H1 (cell line): Measurements from ENCODE around the gene BCL3. TPM values are rescaled to one million over a fixed set of nuclear protein-coding genes. Genes with fewer than 3 reads are reported as not detected.

Source experiments
- CTCF ChIA-PET: fragments of 300-600 bp; sonication (Branson Sonifier 250); formaldehyde crosslinking; loops from one replicate; lab custom pipeline; 2021; ENCODE audit not compliant: partially characterized antibody; lab: Charles Lee
- POLR2A ChIA-PET: fragments of 300-600 bp; sonication (Branson Sonifier 250); formaldehyde crosslinking; loops from one replicate; lab custom pipeline; 2021; ENCODE audit warnings: inconsistent platforms; ENCODE audit not compliant: partially characterized antibody; lab: Charles Lee
- DNase-seq, 2 experiments: peaks; one replicate each; pipeline versions ENCODE4 v3.0.0 to v3.0.0-alpha.2; 2010 to 2022; ENCODE audit warnings: low spot score in 2 of 2, low read depth in 1 of 2, mixed read lengths in 1 of 2
- FAIRE-seq: peaks from 2 replicates; lab custom pipeline; 2011; peaks lifted over from hg19 to GRCh38; lab: Jason Lieb, UNC
- H2AFZ ChIP-seq: 2 replicates; pipeline ENCODE4 v1.8.1; 2012; ENCODE audit warnings: low read length, inconsistent platforms
- H2AK5ac ChIP-seq: 2 replicates; pipeline ENCODE4 v1.6.1; 2013; ENCODE audit warnings: low read depth, low read length
- H2BK120ac ChIP-seq: replicated peaks from 2 replicates; pipeline ENCODE3; 2013; ENCODE audit warnings: low read depth, low read length, inconsistent platforms
- H2BK12ac ChIP-seq: 2 replicates; pipeline ENCODE4 v1.6.1; 2013; ENCODE audit warnings: low read depth, low read length
- H2BK15ac ChIP-seq: 2 replicates; pipeline ENCODE4 v1.6.1; 2013; ENCODE audit warnings: low read length
- H2BK20ac ChIP-seq: 2 replicates; pipeline ENCODE4 v1.6.1; 2013; ENCODE audit warnings: low read length
- H2BK5ac ChIP-seq: 2 replicates; pipeline ENCODE4 v1.6.1; 2013; ENCODE audit warnings: low read depth, low read length
- H3K14ac ChIP-seq: 2 replicates; pipeline ENCODE4 v1.6.1; 2013; ENCODE audit warnings: inconsistent platforms; ENCODE audit not compliant: insufficient read length
- H3K18ac ChIP-seq: 2 replicates; pipeline ENCODE4 v1.6.1; 2013; ENCODE audit warnings: low read length; ENCODE audit errors: extremely low read depth
- H3K23ac ChIP-seq: 2 replicates; pipeline ENCODE4 v1.6.1; 2013; ENCODE audit warnings: inconsistent platforms; ENCODE audit not compliant: insufficient read length
- H3K23me2 ChIP-seq: 2 replicates; pipeline ENCODE4 v1.6.1; 2013; ENCODE audit warnings: low read depth, low read length
- H3K27ac ChIP-seq: 2 replicates; pipeline ENCODE4 v1.6.1; 2011; ENCODE audit warnings: low read depth, low read length, inconsistent platforms
- H3K27me3 ChIP-seq, 4 experiments: replicated peaks in 1 of 4; 1 replicate in 1 of 4; 2 replicates in 3 of 4; pipeline versions ENCODE4 v1.6.1 to v1.8.1; 2011 to 2013; ENCODE audit warnings: low read length in 3 of 4, mild to moderate bottlenecking in 3 of 4, inconsistent platforms in 2 of 4, mixed read lengths in 2 of 4, moderate library complexity in 1 of 4; ENCODE audit not compliant: control insufficient read depth in 3 of 4, insufficient read depth in 3 of 4; ENCODE audit errors: extremely low read depth in 1 of 4
- H3K36me3 ChIP-seq, 4 experiments: 2 replicates each; pipeline versions ENCODE4 v1.6.1 to v1.8.1; 2011 to 2013; ENCODE audit warnings: mild to moderate bottlenecking in 4 of 4, low read length in 3 of 4, moderate library complexity in 2 of 4, control low read depth in 1 of 4, inconsistent platforms in 1 of 4; ENCODE audit not compliant: insufficient read depth in 4 of 4, control insufficient read depth in 2 of 4
- H3K4ac ChIP-seq: replicated peaks from 2 replicates; pipeline ENCODE3; 2013; ENCODE audit warnings: low read length, low read depth, mixed read lengths, inconsistent platforms; ENCODE audit not compliant: insufficient read length
- H3K4me1 ChIP-seq, 4 experiments: replicated peaks in 1 of 4; 1 replicate in 1 of 4; 2 replicates in 3 of 4; pipeline versions ENCODE4 v1.6.1 to v1.8.1; 2011 to 2013; ENCODE audit warnings: low read length in 3 of 4, inconsistent platforms in 2 of 4, mixed read lengths in 1 of 4; ENCODE audit not compliant: insufficient read depth in 4 of 4, control insufficient read depth in 3 of 4
- H3K4me2 ChIP-seq, 2 experiments: 2 replicates each; pipeline versions ENCODE4 v1.6.1 to v1.8.1; 2011 to 2013; ENCODE audit warnings: low read depth in 2 of 2, low read length in 2 of 2, control low read depth in 1 of 2, inconsistent platforms in 1 of 2, mild to moderate bottlenecking in 1 of 2; ENCODE audit not compliant: insufficient read depth in 1 of 2
- H3K4me3 ChIP-seq, 4 experiments: fragments of 200-600, 300-600 bp in 1 of 4; sonication (generic), shearing (Covaris generic), sonication (Bioruptor Twin) in 1 of 4; 2 replicates each; pipeline versions ENCODE4 v1.5.1 to v1.8.1; 2011 to 2016; ENCODE audit warnings: low read length in 4 of 4, low read depth in 3 of 4, control low read depth in 2 of 4, inconsistent platforms in 2 of 4, mild to moderate bottlenecking in 2 of 4, mixed read lengths in 1 of 4, moderate library complexity in 1 of 4; ENCODE audit not compliant: insufficient read depth in 2 of 4; ENCODE audit errors: extremely low read depth in 1 of 4
- H3K56ac ChIP-seq: replicated peaks from 2 replicates; pipeline ENCODE3; 2013; ENCODE audit warnings: low read depth, mild to moderate bottlenecking, mixed read lengths, low read length, inconsistent platforms; ENCODE audit not compliant: insufficient read length
- H3K79me1 ChIP-seq: 2 replicates; pipeline ENCODE4 v1.6.1; 2013; ENCODE audit warnings: low read depth, low read length, control low read depth
- H3K79me2 ChIP-seq, 2 experiments: 2 replicates each; pipeline versions ENCODE4 v1.6.1 to v1.8.1; 2012 to 2013; ENCODE audit warnings: low read length in 2 of 2, mild to moderate bottlenecking in 2 of 2, inconsistent platforms in 1 of 2; ENCODE audit not compliant: insufficient read depth in 2 of 2, control insufficient read depth in 1 of 2
- H3K9ac ChIP-seq, 4 experiments: replicated peaks in 1 of 4; 1 replicate in 1 of 4; 2 replicates in 3 of 4; pipeline versions ENCODE4 v1.6.1 to v1.8.1; 2011 to 2013; ENCODE audit warnings: low read depth in 3 of 4, low read length in 3 of 4, control low read depth in 2 of 4, mild to moderate bottlenecking in 2 of 4, moderate library complexity in 2 of 4, inconsistent platforms in 1 of 4; ENCODE audit errors: extremely low read depth in 1 of 4
- H3K9me3 ChIP-seq, 2 experiments: 2 replicates each; pipeline versions ENCODE4 v1.6.1 to v1.8.1; 2012 to 2013; ENCODE audit warnings: mild to moderate bottlenecking in 2 of 2, moderate library complexity in 2 of 2, control low read depth in 1 of 2, inconsistent platforms in 1 of 2, low read depth in 1 of 2, low read length in 1 of 2, mixed read lengths in 1 of 2; ENCODE audit not compliant: insufficient read depth in 2 of 2
- H4K20me1 ChIP-seq, 2 experiments: replicated peaks in 1 of 2; 2 replicates each; pipeline versions ENCODE3 to v1.8.1; 2011 to 2013; ENCODE audit warnings: inconsistent platforms in 2 of 2, low read length in 2 of 2, mild to moderate bottlenecking in 1 of 2; ENCODE audit not compliant: insufficient read depth in 2 of 2, control insufficient read depth in 1 of 2
- H4K5ac ChIP-seq: 2 replicates; pipeline ENCODE4 v1.6.1; 2013; ENCODE audit warnings: low read length, low read depth, mixed read lengths, inconsistent platforms; ENCODE audit not compliant: insufficient read length
- H4K8ac ChIP-seq: 2 replicates; pipeline ENCODE4 v1.8.0; 2013; ENCODE audit warnings: mild to moderate bottlenecking, moderate library complexity, low read length, inconsistent platforms; ENCODE audit not compliant: insufficient read depth; ENCODE audit errors: extremely low read depth
- H4K91ac ChIP-seq: replicated peaks from 2 replicates; pipeline ENCODE3; 2013; ENCODE audit warnings: low read length, mixed read lengths, inconsistent platforms; ENCODE audit not compliant: insufficient read length
- ATF3 ChIP-seq: IDR thresholded peaks from 2 replicates; pipeline ENCODE4 v1.6.1; 2011; ENCODE audit warnings: low read depth, mild to moderate bottlenecking, low read length; ENCODE audit not compliant: insufficient read depth
- CBX8 ChIP-seq: fragments of 300-800, 300-1000 bp; sonication (generic); IDR thresholded peaks from 2 replicates; pipeline ENCODE4 v1.7.1; 2016; ENCODE audit warnings: low read depth, low read length, borderline replicate concordance
- EGR1 ChIP-seq: IDR thresholded peaks from 2 replicates; pipeline ENCODE4 v1.6.1; 2011; ENCODE audit warnings: low read depth, low read length, borderline replicate concordance
- GTF2F1 ChIP-seq: IDR thresholded peaks from 2 replicates; pipeline ENCODE4 v1.6.1; 2012; ENCODE audit warnings: low read depth, low read length, improper control_type of control experiment, borderline replicate concordance
- HDAC2 ChIP-seq, 2 experiments: fragments of 300-600 bp in 1 of 2; sonication (generic) in 1 of 2; IDR thresholded peaks; 2 replicates each; pipeline ENCODE4 v1.6.1; 2011 to 2012; ENCODE audit warnings: low read depth in 2 of 2, low read length in 2 of 2, mild to moderate bottlenecking in 2 of 2, moderate library complexity in 2 of 2, borderline replicate concordance in 1 of 2, inconsistent platforms in 1 of 2
- JUND ChIP-seq: IDR thresholded peaks from 2 replicates; pipeline ENCODE4 v1.6.1; 2011; ENCODE audit warnings: mild to moderate bottlenecking, improper control_type of control experiment, low read length
- KDM4A ChIP-seq: IDR thresholded peaks from one replicate; pipeline ENCODE4 v1.7.1; 2012; ENCODE audit warnings: low read depth, mild to moderate bottlenecking, moderate library complexity, low read length, inconsistent platforms; ENCODE audit not compliant: severe bottlenecking
- NANOG ChIP-seq: IDR thresholded peaks from 2 replicates; pipeline ENCODE4 v1.6.1; 2011; ENCODE audit warnings: low read length, low read depth, mild to moderate bottlenecking, inconsistent platforms; ENCODE audit not compliant: insufficient read depth, poor library complexity, severe bottlenecking
- POLR2A ChIP-seq, 2 experiments: IDR thresholded peaks; 1 replicate in 1 of 2; 2 replicates in 1 of 2; pipeline ENCODE4 v1.6.1; 2011; ENCODE audit warnings: low read depth in 2 of 2, low read length in 2 of 2, mild to moderate bottlenecking in 2 of 2; ENCODE audit errors: control extremely low read depth in 1 of 2
- SP1 ChIP-seq: IDR thresholded peaks from 2 replicates; pipeline ENCODE4 v1.6.1; 2011; ENCODE audit warnings: low read depth, low read length
- SP4 ChIP-seq: IDR thresholded peaks from 2 replicates; pipeline ENCODE4 v1.6.1; 2012; ENCODE audit warnings: low read length, inconsistent platforms
- TAF7 ChIP-seq: optimal IDR thresholded peaks from 2 replicates; pipeline ENCODE3; 2011; ENCODE audit warnings: low read depth, mild to moderate bottlenecking, inconsistent platforms, low read length, moderate library complexity, borderline replicate concordance
- WGBS, 2 experiments: shearing (Covaris generic) in 1 of 2; methylation state at CpG; one replicate each; pipeline versions ENCODE4 v1.1.6 to v1.1.7; 2013 to 2015; ENCODE audit warnings: low lambda C conversion rate in 2 of 2, mixed read lengths in 2 of 2, inconsistent platforms in 1 of 2, low coverage in 1 of 2, missing lambda C conversion rate in 1 of 2; ENCODE audit not compliant: insufficient replicate concordance in 2 of 2, insufficient coverage in 1 of 2, insufficient read length in 1 of 2; ENCODE audit errors: extremely low coverage in 1 of 2, missing lambda C conversion rate in 1 of 2; 5-methylcytosine and 5-hydroxymethylcytosine counted together
- polyA plus RNA-seq, 7 experiments: library from polyadenylated mRNA; depleted of rRNA in 3 of 7; stranded (reverse) in 5 of 7; unstranded in 2 of 7; fragments of >200 nt in 5 of 7; fragments of 200-250 nt in 2 of 7; gene quantifications; 1 replicate in 5 of 7; 2 replicates in 1 of 7; 4 replicates in 1 of 7; pipeline versions ENCODE4 v1.2.1 to v1.2.3, GENCODE V29; 2011 to 2013; ENCODE audit warnings: missing spikeins in 2 of 7, mixed read lengths in 2 of 7
- total RNA-seq: library from RNA; stranded (reverse); fragmentation: NEBNext Ultra II Directional; extraction: Animal tissue kit (Norgen Biotek cat#: 25700); gene quantifications from 2 replicates; pipeline ENCODE4 v1.2.1, GENCODE V29; 2021

The BCL3 gene
- total and polyA plus RNA-seq, 2 of the 8 experiments (the other 6 are each of a cell fraction or from before 2014, with no cell fraction given): 0.88 to 2.4 TPM

GRCh38 chr19:44746616-44746945 lies 1.9 kb upstream of the BCL3 start:
- Histone ChIP-seq H4K91ac (no peak overlapping the region), H4K5ac (no peak overlapping the region), H2AK5ac (no peak overlapping the region), H3K9me3 (no peaks in the 10 kb centered on the region), H3K23me2 (peaks cover 12% of the 10 kb centered on the region), H3K9ac (no peak overlapping the region), H3K18ac (no peak overlapping the region), H3K27me3 (peaks cover 22 to 61% (median 46%) of the 10 kb centered on the region in 4 experiments), H3K23ac (no peak overlapping the region), H3K4me3 (no peak overlapping the region), H3K27ac (no peak overlapping the region), H4K20me1 (no peaks in the 10 kb centered on the region), H2BK12ac (0 out of 2 replicates have a peak overlapping the region, but pooled peaks have one; percentile 1), H3K4me1 (peaks cover 0 to 7% (median 3%) of the 10 kb centered on the region in 4 experiments; a peak in 3 of 7 replicates), H3K4ac (no peak overlapping the region), H3K79me1 (no peaks in the 10 kb centered on the region), H3K4me2 (peak overlapping the region; percentile 96; a peak in 1 of 4 replicates), H3K56ac (no peak overlapping the region), H2AFZ (no peak overlapping the region), H2BK20ac (peak overlapping the region; percentile 48; the same call in 1 of the 2 replicates), H2BK5ac (no peak overlapping the region), H3K14ac (no peak overlapping the region), H3K79me2 (no peaks in the 10 kb centered on the region), H3K36me3 (no peaks in the 10 kb centered on the region), H4K8ac (no peak overlapping the region), H2BK120ac (no peak overlapping the region), H2BK15ac (0 out of 2 replicates have a peak overlapping the region, but pooled peaks have one; percentile 8)
- FAIRE-seq (no peak), DNase-seq (no peak)
- 68% methylated on average over 5 of the region's 5 CpGs; no CpG with 5 or more reads in 1 of the 2 experiments for WGBS, 2 experiments
- CTCF ChIA-PET: interaction anchor here (9.4 kb wide), 1 partner anchor 24 kb away, joined by 91 read pairs; no protein-coding TSS in a partner anchor
- POLR2A ChIA-PET: interaction anchor here (0.6 kb wide), 1 partner anchor 19 kb away, joined by 3 read pairs; no protein-coding TSS in a partner anchor
- no peak for TF ChIP-seq TAF7
- no peak for TF ChIP-seq ATF3
- TF ChIP-seq KDM4A: no peak
- no peak for TF ChIP-seq SP1
- no peak for TF ChIP-seq CBX8
- no peak for TF ChIP-seq EGR1
- no peak for TF ChIP-seq GTF2F1
- no peak for TF ChIP-seq SP4
- no peak for TF ChIP-seq POLR2A (IDR thresholded peaks at IDR 0.05; ENCODE audit: control extremely low read depth in 1 of 2, low read depth in 2 of 2, low read length in 2 of 2)
- TF ChIP-seq HDAC2 (IDR thresholded peaks at IDR 0.05; ENCODE audit: borderline replicate concordance in 1 of 2, low read depth in 2 of 2, low read length in 2 of 2): no peak
- TF ChIP-seq NANOG: no peak
- TF ChIP-seq JUND: no peak
